ENCODE data around the gene TTLL5.

Gene TTLL5

GRCh38 chr14:75794615-75795038 is 133.6 kb downstream of the TTLL5 start:
- no peak for DNase-seq (ENCODE audit: low read depth)

- DNase-seq (ENCODE audit: low read depth), result no peak
Observed at GRCh38 chr14:75800792-75801191, 139.7 kb downstream of the TTLL5 start.

- no peak for DNase-seq (ENCODE audit: low read depth)
Observed at GRCh38 chr14:75802486-75802885, 141.4 kb downstream of the TTLL5 start.

GRCh38 chr14:75803765-75804164 is 142.7 kb downstream of the TTLL5 start:
- DNase-seq (ENCODE audit: low read depth), result no peak

- no peak for DNase-seq (ENCODE audit: low read depth)
Observed at GRCh38 chr14:75804570-75805275, 143.7 kb downstream of the TTLL5 start.

- DNase-seq (ENCODE audit: low read depth), result no peak
Observed at GRCh38 chr14:75805646-75806045, 144.6 kb downstream of the TTLL5 start.

GRCh38 chr14:75806352-75806832 is 145.3 kb downstream of the TTLL5 start:
- DNase-seq (ENCODE audit: low read depth), result no peak

GRCh38 chr14:75807667-75808360 is 146.8 kb downstream of the TTLL5 start:
- DNase-seq (ENCODE audit: low read depth), result no peak

- no peak for DNase-seq (ENCODE audit: low read depth)
Observed at GRCh38 chr14:75811136-75811829, 150.2 kb downstream of the TTLL5 start.

- DNase-seq (ENCODE audit: low read depth), result no peak
Observed at GRCh38 chr14:75811872-75812499, 150.9 kb downstream of the TTLL5 start.

- no peak for DNase-seq (ENCODE audit: low read depth)
Observed at GRCh38 chr14:75812622-75813021, 151.6 kb downstream of the TTLL5 start.

GRCh38 chr14:75820761-75821160 is 159.7 kb downstream of the TTLL5 start:
- DNase-seq (ENCODE audit: low read depth), result no peak

- DNase-seq (ENCODE audit: low read depth), result no peak
Observed at GRCh38 chr14:75821831-75822521, 160.9 kb downstream of the TTLL5 start.

- DNase-seq (ENCODE audit: low read depth), result no peak
Observed at GRCh38 chr14:75822522-75823141, 161.6 kb downstream of the TTLL5 start.

- no peak for DNase-seq (ENCODE audit: low read depth)
Observed at GRCh38 chr14:75823334-75823733, 162.3 kb downstream of the TTLL5 start.

GRCh38 chr14:75824318-75824717 is 163.3 kb downstream of the TTLL5 start:
- DNase-seq (ENCODE audit: low read depth), result no peak

GRCh38 chr14:75825147-75825592 is 164.1 kb downstream of the TTLL5 start:
- DNase-seq (ENCODE audit: low read depth), result no peak

- no peak for DNase-seq (ENCODE audit: low read depth)
Observed at GRCh38 chr14:75826599-75826998, 165.6 kb downstream of the TTLL5 start.

GRCh38 chr14:75827331-75827730 is 166.3 kb downstream of the TTLL5 start:
- no peak for DNase-seq (ENCODE audit: low read depth)

GRCh38 chr14:75829316-75829715 is 168.3 kb downstream of the TTLL5 start:
- DNase-seq (ENCODE audit: low read depth), result no peak

GRCh38 chr14:75831455-75831854 is 170.4 kb downstream of the TTLL5 start:
- DNase-seq (ENCODE audit: low read depth), result no peak

Data from stimulated activated CD8-positive, alpha-beta memory T cell treated with anti-CD3 and anti-CD28 coated beads, Interleukin-15, amount 100 ng/mL, for 24 hours (primary cell).